LoVo (cell line): ENCODE results near the gene INSR.
"Not testable (repeated sequence)": the region's sequence is repeated elsewhere in the genome, so short reads cannot be mapped to it uniquely, and the experiment has no call there.

Experiments
- DNase-seq: peaks from one replicate; pipeline ENCODE4 v3.0.0-alpha.2; 2016; ENCODE audit warnings: low spot score

The INSR gene

GRCh38 chr19:7098701-7099596 lies 195.3 kb downstream of the INSR start:
- DNase-seq = peak; percentile 93

- no peak for DNase-seq
These were observed 196.1 kb downstream of the INSR start for GRCh38 chr19:7098096-7098495.

- no peak for DNase-seq
These were observed 205.2 kb downstream of the INSR start for GRCh38 chr19:7088999-7089398.

GRCh38 chr19:7083076-7083956 lies 210.9 kb downstream of the INSR start:
- no peak for DNase-seq

DNA sequence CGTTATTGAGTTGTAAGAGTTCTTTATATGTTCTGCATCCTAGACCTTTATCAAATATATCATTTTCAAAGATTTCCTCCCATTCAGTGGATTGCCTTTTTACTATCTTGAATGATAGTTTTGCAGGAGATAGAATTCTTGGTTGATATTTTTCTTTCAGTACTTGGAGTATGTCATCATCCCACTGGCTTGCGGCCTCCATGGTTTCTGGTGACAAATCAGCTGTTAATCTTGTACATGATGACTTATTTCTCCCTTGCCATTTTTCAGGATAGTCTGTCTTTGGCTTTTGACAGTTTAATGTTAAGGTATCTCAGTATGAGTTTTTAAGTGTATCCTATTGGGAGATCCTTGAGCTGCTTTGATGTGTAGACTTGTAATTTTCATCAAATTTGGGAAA lies 216.2 kb downstream of the INSR start:
- DNase-seq = no peak

DNA sequence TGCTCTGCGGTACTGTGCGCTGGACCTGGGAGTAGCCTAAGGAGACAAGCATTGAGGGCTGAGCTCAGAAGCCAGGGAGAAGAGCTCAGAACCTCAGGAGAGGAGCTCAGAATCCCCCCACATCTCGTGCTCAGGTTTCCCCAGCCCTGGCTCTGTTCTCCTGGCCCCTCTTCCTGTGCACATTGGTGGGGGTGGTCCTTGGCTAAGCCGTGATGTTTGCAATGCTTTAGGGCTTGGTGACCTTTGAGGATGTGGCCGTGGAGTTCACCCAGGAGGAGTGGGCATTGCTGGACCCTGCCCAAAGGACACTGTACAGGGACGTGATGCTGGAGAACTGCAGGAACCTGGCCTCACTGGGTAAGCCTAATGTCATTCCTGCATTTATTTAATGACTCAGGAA lies 218.1 kb downstream of the INSR start:
- no peak for DNase-seq

- DNase-seq = no peak
These were observed 219.4 kb downstream of the INSR start for GRCh38 chr19:7074705-7075282.

GRCh38 chr19:7072541-7072940 lies 221.7 kb downstream of the INSR start:
- DNase-seq = no peak

- DNase-seq = no peak
These were observed 224.3 kb downstream of the INSR start for GRCh38 chr19:7069904-7070226.

- peak; percentile 95 for DNase-seq
These were observed 224.9 kb downstream of the INSR start, which contains the start of gene ZNF557 for GRCh38 chr19:7069042-7069903. Gene ZNF557 (plus strand): TSS chr19:7069703. CDS start chr19:7075075, 5,372 bp downstream.

GRCh38 chr19:7068599-7068998 lies 225.6 kb downstream of the INSR start:
- DNase-seq = no peak

DNA sequence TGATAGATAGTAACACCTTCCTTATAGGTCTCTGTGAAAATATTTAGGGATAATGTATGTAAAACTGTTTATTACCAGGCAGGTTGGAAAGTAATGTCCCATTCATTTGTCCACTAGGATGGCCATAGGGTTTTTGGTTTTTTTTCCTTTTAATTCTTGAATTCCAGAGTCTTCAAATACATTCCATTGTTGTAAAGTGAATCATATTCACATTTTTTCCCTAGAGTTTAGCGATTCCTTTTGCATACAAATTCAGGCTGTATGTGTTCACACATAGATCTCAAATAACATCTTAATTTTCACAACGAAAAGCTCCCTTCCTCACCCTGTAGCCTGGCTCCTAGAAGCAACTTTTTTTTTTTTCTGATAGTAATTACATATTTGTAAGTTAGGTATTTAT lies 226.5 kb downstream of the INSR start:
- DNase-seq = no peak

- DNase-seq = not testable (repeated sequence)
These were observed 227.1 kb downstream of the INSR start for GRCh38 chr19:7067122-7067521.

GRCh38 chr19:7063764-7064418 lies 230.3 kb downstream of the INSR start:
- no peak for DNase-seq

- DNase-seq = no peak
These were observed 230.9 kb downstream of the INSR start for GRCh38 chr19:7063339-7063738.
